Superior temporal gyrus (tissue), 1 donor: ENCODE results near the gene PTPRG.
"Not testable (repeated sequence)": the region's sequence is repeated elsewhere in the genome, so short reads cannot be mapped to it uniquely, and the experiment has no call there.

Source experiments
- DNase-seq: peaks from one replicate; pipeline ENCODE4 v3.0.0-alpha.2; 2016; ENCODE audit errors: extremely low spot score

PTPRG gene

DNA sequence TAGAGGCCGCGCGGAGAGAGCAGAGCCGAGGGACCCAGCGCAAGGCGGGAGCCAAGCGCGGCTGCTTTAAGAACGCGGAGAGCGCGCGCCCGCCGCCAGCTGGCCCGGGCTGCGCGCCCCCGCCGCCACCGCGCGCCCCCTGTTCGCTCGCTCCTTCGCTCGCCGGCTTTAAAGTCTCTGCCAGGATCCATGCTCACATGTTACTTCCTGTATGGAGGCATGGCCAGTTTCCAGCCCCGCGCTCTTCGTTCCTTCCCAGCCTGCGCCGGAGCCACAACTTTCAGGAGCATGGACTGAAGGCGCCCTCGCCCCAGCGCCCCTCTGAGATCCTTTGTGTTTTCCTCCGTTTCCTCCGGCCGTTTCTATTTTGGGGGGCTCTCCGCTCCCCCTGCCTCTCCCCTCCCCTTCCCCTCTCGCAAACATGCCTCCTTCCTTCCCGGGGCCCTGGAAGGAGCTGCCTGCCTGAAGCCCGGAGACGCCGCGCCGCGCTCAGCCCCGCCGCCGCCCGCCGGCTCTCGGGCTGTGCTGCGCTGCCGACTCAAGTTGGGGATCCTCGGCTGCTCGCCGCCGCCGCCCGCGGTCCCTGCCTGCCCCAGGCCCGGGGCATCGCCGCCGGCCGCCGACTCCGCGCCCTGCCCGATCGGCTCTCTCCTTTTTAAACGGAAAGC is at the start of gene PTPRG:
Gene PTPRG (plus strand): TSS at position 198 of the 668 bp plus-strand sequence. CDS start 717 bp downstream, outside the sequence.
- DNase-seq = peak; percentile 79

GRCh38 chr3:61518590-61518989 is 42.8 kb upstream of the PTPRG start:
- DNase-seq = no peak

DNA sequence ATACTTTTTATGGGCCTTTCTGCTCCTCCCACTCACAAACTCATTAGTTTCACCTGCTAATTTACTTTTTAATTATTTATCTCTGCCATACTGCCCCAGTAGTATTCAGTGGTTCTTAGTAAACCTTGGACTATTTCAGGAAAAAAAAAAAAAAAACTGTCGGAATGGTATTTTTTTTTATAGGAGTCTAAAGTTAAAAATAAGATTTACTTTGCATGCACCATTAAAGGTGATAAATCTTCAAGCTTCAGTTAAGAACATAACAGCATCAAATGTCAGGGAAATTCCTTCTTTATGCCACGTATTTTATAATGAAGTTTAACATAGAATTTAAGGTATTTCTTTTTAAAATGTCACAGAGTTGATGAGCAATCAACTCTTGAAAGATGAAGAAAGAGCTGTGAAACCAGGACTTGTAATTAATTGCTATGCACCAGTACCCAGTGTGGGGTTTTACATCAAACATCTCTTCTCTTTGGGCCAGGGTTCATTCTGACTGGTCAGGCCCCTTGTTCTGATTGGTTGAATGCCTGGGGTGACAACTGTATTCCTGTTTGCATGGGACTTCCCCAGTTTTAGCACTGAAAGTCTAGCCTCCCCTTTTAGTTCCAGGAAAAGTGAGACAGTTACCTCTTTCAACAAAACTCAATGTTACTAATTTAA is 40.3 kb upstream of the PTPRG start:
- no peak for DNase-seq

DNA sequence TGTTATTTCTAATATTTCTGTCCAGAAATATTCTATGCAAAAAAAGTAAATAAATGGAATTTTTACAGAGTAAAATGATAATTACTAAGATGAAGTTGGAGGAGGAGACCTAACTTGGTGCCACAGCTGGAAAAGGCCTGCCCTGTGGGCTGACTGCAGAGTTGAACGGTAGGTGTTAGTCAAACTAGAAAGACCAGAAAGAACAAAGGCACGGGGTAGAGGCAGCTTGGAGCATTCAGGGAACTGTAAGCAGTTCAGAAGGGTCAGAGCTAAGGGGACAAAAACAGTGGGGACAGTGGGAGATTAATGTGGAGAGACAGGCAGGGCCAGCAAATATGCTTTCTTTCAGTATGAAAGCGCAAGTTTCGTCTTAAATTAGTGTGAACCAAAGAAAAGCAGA is 39.3 kb upstream of the PTPRG start:
- no peak for DNase-seq

GRCh38 chr3:61522626-61523025 is 38.7 kb upstream of the PTPRG start:
- DNase-seq = no peak

DNA sequence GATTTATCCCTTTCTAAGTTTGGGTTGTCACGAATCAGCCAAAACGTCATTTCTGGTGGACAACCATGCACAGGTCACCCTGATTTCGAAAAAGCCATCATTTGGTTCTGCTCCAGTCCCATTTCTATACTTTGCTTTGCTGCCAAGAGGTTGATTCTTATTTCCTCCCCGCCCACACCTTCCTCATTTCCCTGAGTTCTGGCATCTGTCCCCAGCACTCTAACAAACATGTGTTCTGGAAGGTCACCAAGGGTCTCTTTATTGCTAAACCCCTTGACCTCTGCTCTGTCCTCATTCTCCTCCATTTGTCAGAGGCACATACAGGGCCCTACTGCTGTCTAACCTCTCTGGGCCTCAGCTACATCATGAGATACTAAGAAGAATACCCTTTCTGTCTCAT is 36.4 kb upstream of the PTPRG start:
- no peak for DNase-seq

GRCh38 chr3:61526308-61526707 is 35.1 kb upstream of the PTPRG start:
- DNase-seq = no peak

- DNase-seq = no peak
These were observed 34.4 kb upstream of the PTPRG start for GRCh38 chr3:61527011-61527410.

GRCh38 chr3:61530355-61530754 is 31.0 kb upstream of the PTPRG start:
- peak; percentile 61 for DNase-seq

DNA sequence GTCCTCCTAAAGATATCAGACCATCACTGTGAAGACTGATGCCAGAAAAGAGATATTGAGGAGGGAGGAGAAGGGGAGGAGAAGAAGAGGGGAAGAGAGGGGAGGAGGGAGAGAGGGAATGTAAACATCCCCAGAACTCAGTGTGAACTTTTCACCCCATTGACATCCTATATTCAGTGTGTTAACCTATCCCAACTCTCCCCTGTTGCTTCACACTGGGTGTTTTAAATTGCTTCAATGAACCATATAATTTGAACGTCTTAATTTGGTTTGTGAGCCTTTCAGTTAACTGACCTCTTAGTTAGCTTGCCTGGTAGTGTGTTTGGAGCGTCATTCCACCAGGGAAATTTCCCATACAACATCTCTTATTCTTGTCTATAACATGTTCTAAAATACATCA is 29.8 kb upstream of the PTPRG start:
- DNase-seq = no peak

- no peak for DNase-seq
These were observed 28.5 kb upstream of the PTPRG start for GRCh38 chr3:61532739-61533500.

- DNase-seq = no peak
These were observed 25.5 kb upstream of the PTPRG start for GRCh38 chr3:61535826-61536225.

DNA sequence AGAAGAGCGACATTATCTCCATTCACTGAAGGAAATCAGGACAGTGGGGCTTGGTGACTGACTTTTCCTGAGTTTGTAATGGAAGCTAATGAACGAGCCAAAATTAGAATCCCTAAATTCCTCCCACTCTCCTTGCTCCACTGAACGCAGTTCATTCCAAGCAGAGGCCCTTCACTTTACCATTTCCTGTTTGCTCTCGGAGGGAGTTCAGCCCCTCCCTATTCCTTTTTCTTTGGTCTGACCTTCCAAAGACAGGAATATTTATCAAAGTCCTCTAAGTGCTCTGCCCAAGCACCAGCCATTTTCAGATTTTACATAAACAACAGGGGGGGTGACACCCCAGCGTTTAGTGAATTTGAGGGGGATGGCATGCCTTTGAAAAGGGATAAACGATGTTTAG is 24.0 kb upstream of the PTPRG start:
- no peak for DNase-seq

GRCh38 chr3:61538486-61538885 is 22.9 kb upstream of the PTPRG start:
- no peak for DNase-seq

- DNase-seq = no peak
These were observed 19.7 kb upstream of the PTPRG start for GRCh38 chr3:61541694-61542093.

DNA sequence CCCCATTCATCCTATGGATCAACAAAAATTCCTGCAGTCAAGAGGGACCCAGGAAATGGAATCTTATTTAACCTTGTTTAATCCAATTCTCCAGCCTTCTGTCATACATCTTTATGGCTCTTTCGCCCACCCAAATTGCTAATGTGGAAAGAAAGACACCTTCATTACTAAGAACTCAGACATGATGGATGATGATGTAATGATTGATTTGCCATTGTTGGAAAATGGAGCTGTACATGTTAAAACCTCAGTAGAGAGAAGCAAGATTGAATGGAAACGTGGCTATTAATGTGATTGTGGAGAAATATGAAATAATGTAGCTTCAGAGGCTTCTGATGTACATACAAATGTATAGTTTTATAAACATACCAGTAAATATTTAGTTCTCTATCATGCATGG is 15.7 kb upstream of the PTPRG start:
- DNase-seq = no peak

DNA sequence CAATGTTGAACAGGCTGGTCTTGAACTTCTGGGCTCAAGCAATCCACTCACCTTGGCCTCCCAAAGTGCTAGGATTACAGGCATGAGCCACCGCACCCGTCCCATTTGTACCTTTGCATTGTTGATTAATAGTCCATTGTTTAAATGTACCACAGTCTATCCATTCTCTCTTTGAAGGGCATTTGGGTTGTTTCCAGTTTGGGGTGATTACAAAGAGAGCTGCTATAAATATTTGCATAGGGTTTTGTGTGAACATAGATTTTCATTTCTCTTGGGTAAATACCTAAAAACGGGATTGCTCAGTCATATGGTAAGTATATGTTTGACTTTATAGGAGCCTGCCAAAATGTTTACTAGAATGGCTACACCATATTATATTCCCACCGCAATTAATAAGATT is 13.7 kb upstream of the PTPRG start:
- DNase-seq = no peak

DNA sequence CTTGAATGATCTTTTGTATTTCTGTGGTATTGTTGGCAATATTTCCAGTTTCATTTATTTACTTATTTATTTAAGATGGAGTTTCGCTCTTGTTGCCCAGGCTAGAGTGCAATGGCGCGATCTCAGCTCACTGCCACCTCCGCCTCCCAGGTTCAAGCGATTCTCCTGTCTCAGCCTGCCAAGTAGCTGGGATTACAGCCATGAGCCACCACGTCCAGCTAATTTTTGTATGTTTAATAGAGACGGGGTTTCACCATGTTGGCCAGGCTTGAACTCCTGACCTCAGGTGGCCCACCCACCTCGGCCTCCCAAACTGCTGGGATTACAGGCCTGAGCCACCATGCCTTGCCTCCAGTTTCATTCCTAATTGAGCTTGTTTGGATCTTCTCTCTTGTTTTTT is 8.7 kb upstream of the PTPRG start:
- not testable (repeated sequence) for DNase-seq

GRCh38 chr3:61559136-61559731 is 2.1 kb upstream of the PTPRG start:
- DNase-seq = no peak

DNA sequence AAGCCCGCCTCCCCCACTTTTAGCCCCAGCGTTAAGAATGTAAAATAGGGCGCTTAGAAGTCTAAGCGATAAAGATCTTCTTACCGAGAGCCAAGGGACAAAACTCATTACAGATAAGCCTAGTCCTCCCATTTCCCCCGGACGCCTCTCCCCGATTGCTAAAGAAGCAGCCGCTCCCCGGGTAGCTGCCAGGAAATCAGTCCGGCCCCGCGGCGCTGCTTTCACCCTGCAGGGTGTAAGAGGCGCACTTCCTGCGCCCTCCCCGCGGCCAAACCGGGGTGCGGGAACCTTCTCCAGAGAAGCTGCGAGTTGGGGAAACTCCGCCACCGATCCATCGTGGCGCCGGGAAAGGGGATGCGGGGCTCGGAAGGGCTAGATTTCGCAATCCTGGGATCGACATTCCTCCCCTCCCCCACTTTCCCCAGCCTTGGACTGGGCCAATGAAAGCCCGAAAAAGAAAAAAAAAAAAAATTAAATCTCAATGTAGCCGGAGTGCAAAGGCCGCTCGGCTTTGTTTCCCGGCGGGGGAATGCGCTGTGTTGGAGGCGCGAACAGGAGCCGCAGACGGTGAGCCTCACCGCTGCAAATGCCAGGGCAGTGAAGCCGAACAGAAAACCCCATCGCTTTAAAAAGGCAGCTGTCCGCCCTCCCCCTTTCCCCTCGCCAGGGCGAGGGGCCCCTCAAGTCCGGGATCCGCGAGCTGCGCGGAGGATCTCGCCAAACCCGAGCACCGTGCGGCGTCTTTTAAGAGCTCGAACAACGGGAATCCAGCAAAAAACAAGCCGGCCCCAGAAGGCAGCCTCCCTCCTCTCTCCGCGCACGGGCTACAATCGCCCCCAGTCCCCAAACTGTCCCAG is 626 bp upstream of the PTPRG start:
- DNase-seq = peak; percentile 47

DNA sequence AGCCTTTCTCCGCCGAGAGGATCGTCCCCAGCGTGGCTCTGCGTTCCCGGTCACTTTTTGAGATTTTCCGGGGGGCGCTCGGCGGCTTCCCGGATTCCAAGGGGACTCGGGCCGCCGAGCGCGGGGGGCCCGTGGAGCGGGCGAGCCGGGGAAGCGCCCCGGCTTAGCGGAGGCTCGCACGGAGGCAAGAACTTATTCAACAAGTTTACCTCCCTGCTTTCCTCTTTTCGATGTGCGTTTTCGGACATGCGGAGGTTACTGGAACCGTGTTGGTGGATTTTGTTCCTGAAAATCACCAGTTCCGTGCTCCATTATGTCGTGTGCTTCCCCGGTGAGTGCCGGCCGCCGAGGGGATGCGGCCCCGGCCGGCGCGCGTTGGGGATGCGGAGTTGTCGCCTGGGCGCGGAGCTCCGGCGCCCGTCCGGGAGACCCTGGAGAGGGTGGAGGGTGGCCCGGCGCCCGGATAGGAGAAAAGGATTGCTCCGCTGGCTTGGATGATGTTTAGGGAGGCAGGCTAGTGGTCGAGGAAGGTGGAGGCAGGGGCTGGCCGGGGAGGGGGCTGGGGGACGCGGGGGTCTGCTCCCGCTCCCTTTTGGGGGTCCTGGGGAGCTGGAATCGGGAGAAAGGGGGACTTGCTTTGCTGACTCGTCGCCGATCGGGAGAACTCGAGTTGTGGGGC is 810 bp downstream of the PTPRG start:
- no peak for DNase-seq
